Left hindlimb (tissue), 1 donor: ENCODE results near the gene SLC7A5.
"Not testable (repeated sequence)": the region's sequence is repeated elsewhere in the genome, so short reads cannot be mapped to it uniquely, and the experiment has no call there.

Experiments
- DNase-seq: peaks from one replicate; pipeline ENCODE4 v3.0.0-alpha.2; 2018

Gene SLC7A5

DNA sequence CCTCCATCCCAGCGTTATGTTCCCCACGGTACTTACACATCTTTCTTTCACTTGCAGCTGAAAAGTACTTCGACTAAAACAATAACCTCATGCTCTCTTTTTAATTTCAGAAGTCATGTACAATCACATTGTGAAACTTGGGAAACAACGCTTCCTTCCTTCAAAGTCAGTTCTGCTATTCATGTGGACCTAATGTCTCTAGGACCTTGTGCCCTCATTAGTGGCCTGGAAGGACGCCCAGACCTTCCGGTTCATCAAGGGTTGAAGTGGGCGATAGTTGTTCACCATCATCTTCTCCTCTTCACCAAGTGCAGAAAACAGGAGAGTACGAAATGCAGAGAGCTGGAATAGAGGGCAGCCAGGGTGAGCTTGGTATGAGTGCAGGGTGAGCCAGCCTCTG lies 18.6 kb upstream of the SLC7A5 start:
- not testable (repeated sequence) for DNase-seq

DNA sequence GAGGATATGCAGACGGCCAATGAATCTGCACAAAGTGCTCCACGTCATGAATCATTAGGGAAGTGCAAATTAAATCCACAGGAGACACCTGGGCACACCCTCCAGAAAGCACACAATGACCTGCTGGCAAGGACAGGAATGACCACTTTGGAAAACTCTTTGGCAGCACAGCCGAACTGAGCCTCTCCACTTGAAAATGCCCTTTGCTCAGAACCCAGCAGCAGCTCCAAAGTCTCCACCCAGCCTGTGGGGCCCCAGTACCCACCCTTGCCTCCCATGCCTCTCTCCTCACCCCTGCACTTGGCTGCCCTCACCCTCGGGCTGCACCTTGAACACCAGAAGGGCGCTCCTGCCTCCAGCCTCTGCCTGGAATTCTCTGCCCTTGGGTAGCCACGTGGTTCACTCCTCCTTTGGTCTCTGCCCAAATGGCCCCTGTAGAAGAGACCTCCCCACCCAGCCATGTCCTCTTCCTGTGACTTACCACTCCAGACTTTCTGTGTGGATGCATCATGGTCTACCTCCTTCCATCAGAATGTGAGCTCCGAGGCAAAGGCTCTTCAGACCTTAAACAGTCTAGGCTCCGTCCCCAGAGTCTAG lies 16.2 kb upstream of the SLC7A5 start:
- not testable (repeated sequence) for DNase-seq

DNA sequence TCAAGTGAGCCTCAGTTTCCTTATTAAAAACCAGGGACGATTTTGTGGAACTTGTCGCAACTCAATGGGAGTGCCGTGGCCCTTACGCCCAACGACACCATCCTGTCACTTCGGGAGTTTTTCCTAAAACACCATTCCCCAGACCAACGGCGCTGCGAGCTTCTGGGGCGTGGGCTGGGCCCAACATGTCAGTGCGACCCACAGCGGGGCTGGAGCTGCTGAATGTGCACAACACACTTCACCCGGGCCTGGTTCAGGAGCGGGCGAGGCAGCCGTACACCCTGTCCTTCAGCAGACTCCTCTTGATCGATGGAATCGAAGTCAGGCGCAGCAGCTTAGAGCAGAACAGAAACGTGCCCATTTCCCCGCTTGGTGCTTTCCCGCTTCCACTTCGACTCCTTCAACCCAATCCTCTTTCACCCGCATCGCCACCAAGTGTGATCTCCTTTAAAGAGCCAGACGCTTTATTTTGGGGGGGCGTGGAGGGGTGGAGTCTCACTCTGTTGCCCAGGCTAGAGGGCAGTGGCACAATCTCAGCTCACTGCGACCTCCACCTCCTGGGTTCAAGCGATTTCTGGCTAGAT lies 13.2 kb upstream of the SLC7A5 start:
- DNase-seq = no peak

- no peak for DNase-seq
Observed at GRCh38 chr16:87881324-87882200, 12.3 kb upstream of the SLC7A5 start.

GRCh38 chr16:87880117-87880696 lies 10.9 kb upstream of the SLC7A5 start:
- DNase-seq = no peak

- not testable (repeated sequence) for DNase-seq
Observed at GRCh38 chr16:87879411-87880013, 10.2 kb upstream of the SLC7A5 start.

GRCh38 chr16:87878704-87879103 lies 9.4 kb upstream of the SLC7A5 start:
- no peak for DNase-seq

DNA sequence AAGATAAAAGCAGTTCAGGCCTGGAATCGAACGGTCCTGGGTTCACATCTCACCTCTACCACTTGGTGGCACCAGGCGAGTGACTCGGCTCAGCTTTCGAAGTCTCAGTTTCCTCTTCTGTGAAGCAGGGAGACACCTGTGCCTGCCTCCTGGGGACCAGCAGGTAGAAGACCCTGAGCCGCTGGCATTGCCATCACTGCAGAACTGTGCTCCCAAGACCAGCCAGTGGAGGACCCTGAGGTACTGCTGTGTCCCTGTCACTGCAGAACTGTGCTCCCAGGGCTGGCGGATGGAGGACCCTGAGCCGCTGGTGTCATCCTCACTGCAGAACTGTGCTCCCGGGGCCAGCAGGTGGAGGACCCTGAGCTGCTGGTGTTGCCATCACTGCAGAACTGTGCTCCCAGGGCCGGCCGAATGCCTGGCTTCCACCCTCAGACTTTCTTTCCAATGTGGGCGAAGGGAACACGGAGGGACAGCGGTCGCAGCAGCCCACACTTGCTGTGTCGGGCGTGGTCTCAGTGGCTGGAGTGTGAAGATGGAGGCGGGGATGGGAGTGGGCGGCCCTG lies 8.7 kb upstream of the SLC7A5 start:
- no peak for DNase-seq

DNA sequence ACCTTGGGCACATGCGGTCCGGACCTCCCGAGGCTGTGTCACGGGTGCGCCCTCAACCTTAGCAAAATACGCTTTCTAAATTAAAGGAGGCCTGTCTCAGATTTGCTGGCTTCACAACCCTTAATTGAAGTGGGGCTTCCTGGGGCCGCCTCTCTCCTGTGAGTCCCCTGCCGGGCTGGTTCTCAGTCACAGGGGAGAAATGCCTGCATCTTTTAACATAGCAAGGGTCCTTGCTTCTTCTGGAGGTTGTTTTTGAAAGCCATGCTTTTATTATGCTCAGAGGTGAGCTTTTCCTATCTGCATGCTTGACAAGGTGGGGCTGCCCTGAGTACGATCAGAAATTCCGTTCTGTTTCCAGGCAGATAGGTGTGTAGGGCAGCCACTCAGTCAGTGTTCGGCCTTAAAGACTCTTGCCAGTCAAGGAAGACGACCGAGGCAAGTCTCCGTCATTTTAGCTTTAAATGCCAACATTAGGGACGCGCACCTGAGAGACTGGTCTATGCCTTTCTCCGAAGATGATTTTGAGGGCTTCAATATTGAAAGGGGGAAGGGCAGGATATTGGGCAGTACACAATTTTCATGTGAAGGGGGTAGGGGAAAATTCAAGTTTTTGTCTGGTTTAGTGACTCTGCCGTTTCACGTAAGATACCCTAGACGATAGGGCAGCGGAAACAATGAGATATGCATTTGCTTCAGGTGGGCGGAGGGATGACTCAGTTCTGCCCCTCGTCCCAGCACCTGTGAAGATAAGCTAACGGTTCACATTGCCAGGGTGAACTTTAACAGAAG lies 5.5 kb upstream of the SLC7A5 start:
- DNase-seq = no peak

GRCh38 chr16:87870418-87871291 lies 1.3 kb upstream of the SLC7A5 start:
- DNase-seq = not testable (repeated sequence)

DNA sequence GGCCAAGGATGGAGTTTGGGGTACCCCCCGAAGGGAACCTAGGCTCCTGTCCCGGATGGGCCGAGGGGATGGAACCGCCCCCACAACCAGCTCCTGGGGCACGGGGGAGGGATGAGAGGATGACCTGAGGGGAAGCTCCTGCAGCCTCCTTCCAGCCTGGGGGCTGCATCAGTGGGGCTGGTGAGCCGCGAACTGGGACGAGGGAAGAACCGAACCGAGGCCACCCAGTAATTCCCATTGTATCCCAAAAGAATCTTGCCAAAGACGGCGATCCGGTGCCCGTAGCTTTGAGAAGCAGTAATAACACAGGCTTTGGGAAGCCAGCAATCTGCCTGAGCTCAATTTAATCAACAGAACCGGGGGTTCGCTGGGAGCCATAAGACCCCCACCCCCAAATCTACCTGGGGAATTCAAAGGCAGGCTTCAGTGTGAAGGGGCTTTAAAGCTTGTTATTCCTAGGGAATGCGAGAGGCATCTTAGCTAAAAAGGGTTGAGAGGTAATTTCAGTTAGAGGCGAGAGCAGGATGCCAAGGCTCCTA lies 641 bp upstream of the SLC7A5 start:
- DNase-seq = not testable (repeated sequence)

DNA sequence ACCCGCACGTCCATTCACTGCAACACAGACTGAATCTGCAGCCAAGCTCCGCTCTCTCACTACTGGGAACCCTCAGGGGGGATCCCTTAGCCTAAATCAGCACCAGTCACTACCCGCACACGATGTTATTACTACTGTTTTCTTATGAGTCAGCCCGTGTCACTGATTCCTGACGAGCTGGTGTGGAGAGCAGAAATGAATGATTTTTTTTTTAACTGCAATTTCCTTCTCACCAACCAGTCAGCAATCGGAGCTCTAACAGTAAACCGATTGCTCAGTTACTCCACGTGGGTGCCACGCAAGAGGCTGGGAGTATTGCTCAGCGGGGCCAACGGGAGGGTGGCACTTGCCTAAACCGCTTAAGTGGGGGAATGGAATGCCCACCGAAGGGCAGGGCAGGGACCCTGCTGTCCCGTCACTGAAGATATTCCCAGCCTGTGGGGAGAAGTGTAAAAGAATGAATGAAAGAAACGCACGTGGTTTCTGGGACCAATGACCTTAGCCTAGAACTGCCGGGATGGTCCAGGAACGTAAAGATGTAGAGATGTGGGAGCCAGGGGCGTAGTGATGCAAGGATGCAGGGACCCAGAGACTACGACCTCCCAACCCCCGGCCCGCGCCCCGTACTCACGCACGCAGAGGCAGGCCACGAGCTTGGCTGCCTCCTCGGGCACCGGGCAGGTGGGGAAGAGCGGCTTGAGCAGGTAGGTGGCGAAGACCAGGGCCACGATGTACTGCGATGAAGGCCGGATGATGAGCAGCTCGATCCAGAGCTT lies 865 bp downstream of the SLC7A5 start:
- not testable (repeated sequence) for DNase-seq

DNA sequence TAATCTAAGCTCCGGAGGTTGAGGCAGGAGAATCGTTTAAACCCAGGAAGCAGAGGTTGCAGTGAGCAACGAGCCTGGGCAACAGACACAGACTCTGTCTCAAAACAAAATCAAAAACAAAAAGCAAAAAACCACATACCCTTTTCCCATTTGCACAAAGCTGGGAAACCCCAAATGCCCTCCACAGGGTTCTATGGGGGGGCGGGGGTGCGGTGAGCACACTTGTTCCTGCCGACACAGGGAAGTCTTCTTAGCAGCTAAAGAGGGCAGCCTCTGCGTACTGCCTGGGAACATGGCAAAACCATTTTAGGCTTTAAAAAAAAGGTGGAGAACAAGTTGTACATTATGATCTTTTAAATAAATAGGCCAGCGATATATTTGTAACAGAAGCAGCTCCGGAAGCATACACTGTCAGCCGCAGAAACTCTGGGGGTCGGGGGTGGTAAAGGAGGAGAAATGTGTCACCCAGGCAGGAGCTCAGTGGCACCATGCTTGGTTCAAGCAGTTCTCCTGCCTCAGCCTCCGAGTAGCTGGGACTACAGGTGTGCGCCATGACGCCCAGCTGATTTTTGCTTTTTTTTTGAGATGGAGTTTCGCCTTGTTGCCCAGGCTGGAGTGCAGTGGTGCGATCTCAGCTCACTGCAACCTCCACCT lies 3.3 kb downstream of the SLC7A5 start:
- not testable (repeated sequence) for DNase-seq

- no peak for DNase-seq
Observed at GRCh38 chr16:87864331-87864989, 4.8 kb downstream of the SLC7A5 start.

- DNase-seq = not testable (repeated sequence)
Observed at GRCh38 chr16:87863327-87863635, 6.0 kb downstream of the SLC7A5 start.

DNA sequence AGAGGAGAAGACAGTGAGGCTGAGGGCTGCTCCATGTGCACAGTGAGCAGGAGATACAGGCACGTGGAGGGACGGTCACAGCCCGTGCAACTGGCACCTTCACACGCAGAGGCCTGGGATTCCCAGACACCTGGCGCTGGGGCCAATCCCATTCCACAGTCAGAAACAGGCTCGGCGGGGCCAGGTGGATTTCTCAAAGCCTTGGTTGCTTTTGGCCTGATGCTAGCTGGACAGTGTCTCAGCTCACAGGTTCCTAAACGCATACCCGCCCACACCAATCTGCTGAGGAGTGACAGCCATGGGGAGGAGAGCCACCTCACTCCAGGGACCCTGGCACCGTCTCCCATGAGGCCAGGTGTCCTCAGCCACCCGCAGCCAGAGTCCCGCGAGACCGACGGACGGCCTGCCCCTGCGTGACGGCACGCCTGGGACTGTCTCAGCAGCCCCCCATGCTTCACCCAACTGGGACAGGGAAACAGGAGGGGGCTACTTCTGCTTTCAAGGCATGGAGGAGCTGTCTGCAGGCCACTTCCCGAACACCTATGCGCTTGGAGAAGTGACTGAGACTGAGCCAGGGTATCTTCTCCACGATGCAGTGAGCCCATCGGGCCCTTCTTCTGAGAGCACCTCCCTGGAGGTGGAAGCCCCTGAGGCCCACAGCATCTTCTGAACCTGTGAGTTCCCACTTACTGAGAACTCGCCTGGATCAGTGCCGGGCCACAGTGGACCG lies 6.5 kb downstream of the SLC7A5 start:
- DNase-seq = peak; percentile 10

- not testable (repeated sequence) for DNase-seq
Observed at GRCh38 chr16:87861300-87862099, 7.8 kb downstream of the SLC7A5 start.
